Ishikawa (cell line): ENCODE results near the gene RYR2.

Experiments
- EGR1 ChIP-seq: IDR thresholded peaks from 2 replicates; pipeline ENCODE4 v1.6.1; 2012
- TF ChIP-seq, protein P1 (sequence below): IDR thresholded peaks from 2 replicates; pipeline ENCODE4 v1.6.1; 2012

DNA sequence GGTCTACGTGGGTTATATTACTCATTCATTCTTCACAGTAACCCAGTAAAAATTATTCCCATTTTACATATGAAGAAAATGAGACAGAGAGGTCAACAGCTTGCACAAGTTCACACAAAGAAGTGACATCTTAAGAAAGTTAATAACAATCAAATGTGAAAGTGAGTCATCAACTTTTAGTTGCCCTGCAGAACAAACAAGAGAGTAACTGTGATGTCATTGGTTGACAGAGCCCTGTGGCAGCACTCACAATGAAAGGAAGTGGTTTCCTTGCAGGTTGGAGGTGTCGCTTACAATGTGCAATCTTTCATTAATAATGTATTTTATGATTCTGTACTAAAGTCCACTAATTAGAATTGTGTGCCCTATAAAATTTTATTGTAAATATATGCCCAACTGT, 369.6 kb downstream of the RYR2 start:
- no peak for TF ChIP-seq EGR1
- TF ChIP-seq, protein P1, sequence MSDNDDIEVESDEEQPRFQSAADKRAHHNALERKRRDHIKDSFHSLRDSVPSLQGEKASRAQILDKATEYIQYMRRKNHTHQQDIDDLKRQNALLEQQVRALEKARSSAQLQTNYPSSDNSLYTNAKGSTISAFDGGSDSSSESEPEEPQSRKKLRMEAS, result no peak
